OCI-LY7 (cell line): ENCODE data around the gene IL4. TPM values are rescaled to one million over a fixed set of nuclear protein-coding genes. Genes with fewer than 3 reads are reported as not detected.

Source experiments
- BruUV-seq: library from RNA; stranded (reverse); fragments of 400-500 nt; replicated peaks from 2 replicates; lab custom pipeline; 2021; lab: Mats Ljungman, UMichigan
- CTCF ChIA-PET: fragments of 300-600 bp; sonication (Branson Sonifier 250); formaldehyde crosslinking; loops from one replicate; lab custom pipeline; 2022; ENCODE audit warnings: antibody characterized with exemption; ENCODE audit not compliant: unreplicated experiment; lab: Charles Lee
- POLR2A ChIA-PET: fragments of 300-600 bp; sonication (Branson Sonifier 250); formaldehyde crosslinking; loops from one replicate; lab custom pipeline; 2022; ENCODE audit warnings: antibody characterized with exemption; lab: Charles Lee
- DNase-seq: peaks from one replicate; pipeline ENCODE4 v3.0.0-alpha.2; 2015; ENCODE audit warnings: low spot score
- H2AFZ ChIP-seq: fragments of 200-600 bp; sonication (generic), shearing (Covaris generic); 2 replicates; pipeline ENCODE4 v1.6.1; 2014; ENCODE audit warnings: mild to moderate bottlenecking, antibody characterized with exemption, low read length, moderate library complexity
- H3K27ac ChIP-seq: fragments of 200-600 bp; sonication (generic); 2 replicates; pipeline ENCODE4 v1.5.1; 2014; ENCODE audit warnings: mixed run types, low read depth, mild to moderate bottlenecking, moderate library complexity, low read length, inconsistent platforms; ENCODE audit not compliant: poor library complexity, severe bottlenecking
- H3K36me3 ChIP-seq: fragments of 200-600 bp; sonication (generic); 2 replicates; pipeline ENCODE4 v1.6.1; 2014; ENCODE audit warnings: mild to moderate bottlenecking, antibody characterized with exemption, low read length, moderate library complexity, mixed read lengths; ENCODE audit not compliant: insufficient read depth
- H3K4me1 ChIP-seq: fragments of 200-600 bp; sonication (generic); 2 replicates; pipeline ENCODE4 v1.5.1; 2014; ENCODE audit warnings: mild to moderate bottlenecking, low read length; ENCODE audit not compliant: insufficient read depth, poor library complexity, severe bottlenecking
- H3K4me2 ChIP-seq: fragments of 200-600 bp; sonication (generic); 2 replicates; pipeline ENCODE4 v1.6.1; 2014; ENCODE audit warnings: mild to moderate bottlenecking, low read length
- H3K4me3 ChIP-seq: fragments of 200-600 bp; sonication (generic); 2 replicates; pipeline ENCODE4 v1.5.1; 2014; ENCODE audit warnings: mild to moderate bottlenecking, low read depth, low read length; ENCODE audit not compliant: poor library complexity, severe bottlenecking
- H3K79me2 ChIP-seq: fragments of 200-600 bp; sonication (generic); 2 replicates; pipeline ENCODE4 v1.6.1; 2016; ENCODE audit warnings: low read depth, mild to moderate bottlenecking, low read length, moderate library complexity, mixed read lengths; ENCODE audit not compliant: insufficient read depth
- H3K9me2 ChIP-seq: fragments of 200-600 bp; sonication (generic); 2 replicates; pipeline ENCODE4 v1.6.1; 2016; ENCODE audit warnings: mild to moderate bottlenecking, low read length, mixed read lengths; ENCODE audit not compliant: insufficient read depth
- H3K9me3 ChIP-seq: fragments of 200-600 bp; sonication (generic); 2 replicates; pipeline ENCODE4 v1.6.1; 2014; ENCODE audit warnings: mild to moderate bottlenecking, mixed run types, low read length, mixed read lengths
- H4K20me1 ChIP-seq: fragments of 200-600 bp; sonication (generic); 2 replicates; pipeline ENCODE4 v1.6.1; 2014; ENCODE audit warnings: mild to moderate bottlenecking, antibody characterized with exemption, low read length, moderate library complexity, mixed read lengths; ENCODE audit not compliant: insufficient read depth
- CTCF ChIP-seq: fragments of 200-600 bp; sonication (generic); conservative IDR thresholded peaks from 2 replicates; pipeline ENCODE4 v1.5.1; 2014; ENCODE audit warnings: mild to moderate bottlenecking, antibody characterized with exemption, low read length, moderate library complexity, mixed read lengths
- EZH2phosphoT487 ChIP-seq: fragments of 200-600 bp; sonication (generic); IDR thresholded peaks from 2 replicates; pipeline ENCODE4 v1.6.1; 2018; ENCODE audit warnings: low read depth, borderline replicate concordance, mild to moderate bottlenecking, mixed run types, antibody characterized with exemption, low read length, moderate library complexity, mixed read lengths
- intact Hi-C: fragments of 100-400 bp; cut with micrococcal nuclease; formaldehyde crosslinking; loops from one replicate; pipeline ENCODE4 v1.10.0; 2022; ENCODE audit not compliant: unreplicated experiment
- total RNA-seq, 2 experiments: library from RNA; depleted of rRNA in 1 of 2; stranded (reverse); fragments of >200 nt in 1 of 2; shearing (Covaris generic) in 1 of 2; gene quantifications; 2 replicates each; pipeline ENCODE4 v1.2.3, GENCODE V29; 2014 to 2022

IL4 gene
- total RNA-seq, 2 experiments from 2014 or later: not detected

GRCh38 chr5:132684922-132685720, 11.3 kb downstream of the IL4 start:
- Histone ChIP-seq H3K79me2 (no peaks in the 10 kb centered on the region), H3K36me3 (no peaks in the 10 kb centered on the region), H3K4me2 (no peak overlapping the region), H3K4me1 (peaks cover 20% of the 10 kb centered on the region), H4K20me1 (no peaks in the 10 kb centered on the region), H2AFZ (no peak overlapping the region), H3K9me2 (no peaks in the 10 kb centered on the region), H3K9me3 (no peaks in the 10 kb centered on the region), H3K4me3 (no peak overlapping the region), H3K27ac (no peak overlapping the region)
- POLR2A ChIA-PET: interaction anchor here (0.9 kb wide), 1 partner anchor 99 kb away, joined by 4 read pairs; no protein-coding TSS in a partner anchor
- DNase-seq: no peak
- no TSS peak for BruUV-seq
- intact Hi-C loops: no loop called here
- CTCF ChIA-PET: no interaction called here
- TF ChIP-seq CTCF (no peak), EZH2phosphoT487 (no peak)

GRCh38 chr5:132686193-132686592, 12.4 kb downstream of the IL4 start:
- no peaks in the 10 kb centered on the region for H3K36me3 ChIP-seq
- no peaks in the 10 kb centered on the region for H4K20me1 ChIP-seq
- no peaks in the 10 kb centered on the region for H3K9me3 ChIP-seq
- H2AFZ ChIP-seq: no peak overlapping the region
- TF ChIP-seq EZH2phosphoT487: no peak
- TF ChIP-seq CTCF: no peak
- H3K4me3 ChIP-seq: no peak overlapping the region
- ChIA-PET CTCF (no interaction called here), POLR2A (interaction anchor here (0.6 to 0.9 kb wide), 6 partner anchors 52 to 1662 kb away, joined by 3 to 4 read pairs (median 4); no protein-coding TSS in a partner anchor)
- peaks cover 16% of the 10 kb centered on the region for H3K4me1 ChIP-seq
- no TSS peak for BruUV-seq
- DNase-seq: no peak
- H3K9me2 ChIP-seq: no peaks in the 10 kb centered on the region
- H3K4me2 ChIP-seq: no peak overlapping the region
- H3K27ac ChIP-seq: no peak overlapping the region
- intact Hi-C loops: no loop called here
- H3K79me2 ChIP-seq: no peaks in the 10 kb centered on the region

- Histone ChIP-seq H4K20me1 (no peaks in the 10 kb centered on the region), H3K27ac (no peak overlapping the region), H3K4me3 (no peak overlapping the region), H3K9me2 (no peaks in the 10 kb centered on the region), H2AFZ (no peak overlapping the region), H3K36me3 (no peaks in the 10 kb centered on the region), H3K4me1 (peaks cover 6% of the 10 kb centered on the region), H3K9me3 (no peaks in the 10 kb centered on the region), H3K79me2 (no peaks in the 10 kb centered on the region), H3K4me2 (no peak overlapping the region)
- POLR2A ChIA-PET: interaction anchor here (0.6 to 1.0 kb wide), 2 partner anchors 15 to 96 kb away, joined by 3 to 5 read pairs; no protein-coding TSS in a partner anchor
- CTCF ChIA-PET: no interaction called here
- no TSS peak for BruUV-seq
- no peak for TF ChIP-seq CTCF
- TF ChIP-seq EZH2phosphoT487: no peak
- intact Hi-C loops: no loop called here
- DNase-seq: peak; percentile 18
Observed at GRCh38 chr5:132687995-132688394, 14.2 kb downstream of the IL4 start.
